Keratinocyte (primary cell): Measurements from ENCODE around the gene MYO9A.

Experiments
- EZH2 ChIP-seq: IDR thresholded peaks from one replicate; pipeline ENCODE4 v1.6.1; 2012; ENCODE audit warnings: inconsistent platforms, mild to moderate bottlenecking, low read length, moderate library complexity
- TF ChIP-seq, protein P1 (sequence below), 3 experiments: IDR thresholded peaks in 1 of 3; conservative IDR thresholded peaks in 1 of 3; optimal IDR thresholded peaks in 1 of 3; 2 replicates in 2 of 3; 3 replicates in 1 of 3; pipeline versions ENCODE3 to v1.5.1; 2011; ENCODE audit warnings: low read length in 3 of 3, mild to moderate bottlenecking in 3 of 3, moderate library complexity in 2 of 3, control low read depth in 1 of 3, inconsistent platforms in 1 of 3; ENCODE audit not compliant: insufficient read depth in 2 of 3; ENCODE audit errors: extremely low read depth in 1 of 3

DNA sequence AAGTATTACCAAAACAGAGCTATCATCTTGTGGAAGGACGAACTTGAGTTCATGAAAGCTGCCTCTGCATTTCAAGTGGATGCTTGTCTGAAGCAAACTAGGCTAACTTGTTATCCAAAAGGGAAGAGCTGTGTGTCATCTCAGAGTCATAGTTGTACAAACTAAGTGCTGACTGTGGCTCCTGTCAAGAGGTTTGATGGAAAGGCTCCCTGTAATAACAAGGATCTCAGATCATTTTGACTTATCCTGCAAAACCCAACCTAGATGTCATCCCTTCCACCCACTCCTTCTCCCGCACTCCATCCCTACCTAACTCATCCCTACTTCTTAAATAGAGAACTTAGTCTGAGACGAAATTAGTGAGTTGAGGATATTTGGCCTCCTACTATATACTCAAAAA is 196.8 kb downstream of the MYO9A start:
- TF ChIP-seq, protein P1, sequence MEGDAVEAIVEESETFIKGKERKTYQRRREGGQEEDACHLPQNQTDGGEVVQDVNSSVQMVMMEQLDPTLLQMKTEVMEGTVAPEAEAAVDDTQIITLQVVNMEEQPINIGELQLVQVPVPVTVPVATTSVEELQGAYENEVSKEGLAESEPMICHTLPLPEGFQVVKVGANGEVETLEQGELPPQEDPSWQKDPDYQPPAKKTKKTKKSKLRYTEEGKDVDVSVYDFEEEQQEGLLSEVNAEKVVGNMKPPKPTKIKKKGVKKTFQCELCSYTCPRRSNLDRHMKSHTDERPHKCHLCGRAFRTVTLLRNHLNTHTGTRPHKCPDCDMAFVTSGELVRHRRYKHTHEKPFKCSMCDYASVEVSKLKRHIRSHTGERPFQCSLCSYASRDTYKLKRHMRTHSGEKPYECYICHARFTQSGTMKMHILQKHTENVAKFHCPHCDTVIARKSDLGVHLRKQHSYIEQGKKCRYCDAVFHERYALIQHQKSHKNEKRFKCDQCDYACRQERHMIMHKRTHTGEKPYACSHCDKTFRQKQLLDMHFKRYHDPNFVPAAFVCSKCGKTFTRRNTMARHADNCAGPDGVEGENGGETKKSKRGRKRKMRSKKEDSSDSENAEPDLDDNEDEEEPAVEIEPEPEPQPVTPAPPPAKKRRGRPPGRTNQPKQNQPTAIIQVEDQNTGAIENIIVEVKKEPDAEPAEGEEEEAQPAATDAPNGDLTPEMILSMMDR (optimal IDR thresholded peaks at IDR 0.05 in 1 of 3, IDR thresholded peaks at IDR 0.05 in 1 of 3, conservative IDR thresholded peaks at IDR 0.05 in 1 of 3; ENCODE audit: extremely low read depth in 1 of 3, insufficient read depth in 2 of 3, low read length in 3 of 3), result no peak
- TF ChIP-seq EZH2, result no peak
